ENCODE results near the gene HAUS3.
A peak's percentile ranks its signal among the peaks of the same experiment; 100 is the strongest.
"Not testable (repeated sequence)": the region's sequence is repeated elsewhere in the genome, so short reads cannot be mapped to it uniquely, and the experiment has no call there.

Gene HAUS3

GRCh38 chr4:2250357-2251072, 8.6 kb upstream of the HAUS3 start:
- no peak for DNase-seq

- no peak for DNase-seq
Measured at GRCh38 chr4:2249526-2250356, 7.8 kb upstream of the HAUS3 start.

GRCh38 chr4:2248821-2249261, 6.9 kb upstream of the HAUS3 start:
- no peak for DNase-seq

- no peak for DNase-seq
Measured at GRCh38 chr4:2248044-2248780, 6.3 kb upstream of the HAUS3 start.

GRCh38 chr4:2247128-2248043, 5.5 kb upstream of the HAUS3 start:
- no peak for DNase-seq

GRCh38 chr4:2246384-2247127, 4.6 kb upstream of the HAUS3 start:
- no peak for DNase-seq

GRCh38 chr4:2245787-2246275, 3.9 kb upstream of the HAUS3 start:
- no peak for DNase-seq

GRCh38 chr4:2245057-2245786, 3.3 kb upstream of the HAUS3 start:
- no peak for DNase-seq

GRCh38 chr4:2243681-2244380, 1.9 kb upstream of the HAUS3 start:
- DNase-seq, result peak; percentile 52

- no peak for DNase-seq
Measured at GRCh38 chr4:2241003-2241402, 918 bp downstream of the HAUS3 start.

GRCh38 chr4:2236944-2237666, 4.8 kb downstream of the HAUS3 start:
- no peak for DNase-seq

- DNase-seq, result no peak
Measured at GRCh38 chr4:2231082-2231481, 10.8 kb downstream of the HAUS3 start.

GRCh38 chr4:2226261-2226660, 15.7 kb downstream of the HAUS3 start:
- DNase-seq, result no peak

- DNase-seq, result no peak
Measured at GRCh38 chr4:2222838-2223237, 19.1 kb downstream of the HAUS3 start.

- DNase-seq, result not testable (repeated sequence)
Measured at GRCh38 chr4:2221378-2221777, 20.5 kb downstream of the HAUS3 start.

- peak; percentile 43 for DNase-seq
Measured at GRCh38 chr4:2220016-2220630, 21.8 kb downstream of the HAUS3 start.

- DNase-seq, result no peak
Measured at GRCh38 chr4:2219233-2219760, 22.6 kb downstream of the HAUS3 start.

- DNase-seq, result no peak
Measured at GRCh38 chr4:2218436-2218835, 23.5 kb downstream of the HAUS3 start.

- peak; percentile 37 for DNase-seq
Measured at GRCh38 chr4:2217726-2218125, 24.2 kb downstream of the HAUS3 start.
